ENCODE results near the gene AP1M2.
"Not testable (repeated sequence)": the region's sequence is repeated elsewhere in the genome, so short reads cannot be mapped to it uniquely, and the experiment has no call there.

Gene AP1M2

DNA sequence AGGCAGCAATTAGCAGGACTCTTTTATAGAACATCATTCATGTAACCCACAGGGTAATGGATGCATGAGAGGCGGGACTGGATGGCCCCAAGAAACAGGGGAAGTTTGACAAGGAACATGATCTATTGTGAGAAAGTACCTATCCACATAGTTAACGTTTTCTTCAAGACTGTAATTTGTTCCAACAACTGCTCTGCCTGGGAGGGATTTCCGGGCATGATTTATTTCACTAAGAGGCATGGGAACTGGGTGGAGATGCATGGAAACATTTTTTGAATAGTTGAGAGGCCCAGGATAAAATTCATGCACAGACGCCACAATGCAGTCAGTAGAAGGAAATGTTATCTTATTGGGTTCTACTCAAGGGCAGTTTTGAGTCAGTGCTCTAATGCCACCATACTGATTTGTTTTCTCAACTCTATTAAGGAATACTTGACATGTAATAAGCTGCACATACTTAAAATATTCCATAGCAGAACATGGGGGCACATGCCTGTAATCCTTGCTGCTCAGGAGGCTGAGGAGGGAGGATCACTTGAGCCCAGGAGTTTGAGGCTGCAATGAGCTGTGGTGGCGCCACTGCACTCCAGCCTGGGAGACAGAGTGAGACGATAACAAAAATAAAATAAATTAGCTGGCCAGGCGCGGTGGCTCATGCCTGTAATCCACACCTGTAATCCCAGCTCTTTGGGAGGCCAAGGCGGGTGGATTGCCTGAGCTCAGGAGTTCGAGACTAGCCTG, 53.3 kb downstream of the AP1M2 start:
- no peak for DNase-seq

- DNase-seq: no peak
Measured at GRCh38 chr19:10532457-10532856, 54.7 kb downstream of the AP1M2 start.

GRCh38 chr19:10526887-10527286, 60.2 kb downstream of the AP1M2 start:
- not testable (repeated sequence) for DNase-seq

DNA sequence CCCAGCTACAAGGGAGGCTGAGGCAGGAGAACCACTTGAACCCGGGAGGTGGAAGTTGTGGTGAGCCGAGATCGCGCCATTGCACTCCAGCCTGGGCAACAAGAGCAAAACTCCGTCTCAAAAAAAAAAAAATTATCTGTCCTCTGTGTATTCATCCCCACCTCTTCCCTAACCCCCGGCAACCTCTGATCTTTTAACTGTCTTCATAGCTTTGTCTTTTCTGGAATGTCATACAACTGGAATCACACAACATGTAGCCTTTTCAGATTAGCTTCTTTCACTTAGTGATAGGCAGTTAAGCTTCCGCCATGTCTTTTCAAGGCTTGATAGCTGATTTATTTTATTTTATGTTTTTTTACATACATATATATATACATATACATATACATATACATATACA, 61.5 kb downstream of the AP1M2 start:
- DNase-seq: no peak

- DNase-seq: no peak
Measured at GRCh38 chr19:10523135-10523636, 63.9 kb downstream of the AP1M2 start.

All from 8988T (cell line).